Hematopoietic multipotent progenitor cell treated with erythropoietin and hydrocortisone succinate and interleukin-3 and kit ligand, for 6 days (in vitro differentiated cells): ENCODE measurements around the gene LPCAT1.
"Not testable (repeated sequence)": the region's sequence is repeated elsewhere in the genome, so short reads cannot be mapped to it uniquely, and the experiment has no call there.

ENCODE experiments used
- DNase-seq: peaks from one replicate; pipeline ENCODE4 v3.0.0-alpha.2; 2015

LPCAT1 gene

GRCh38 chr5:1540831-1541701 is 17.3 kb upstream of the LPCAT1 start:
- DNase-seq, result no peak

GRCh38 chr5:1540166-1540565 is 16.4 kb upstream of the LPCAT1 start:
- no peak for DNase-seq

- DNase-seq, result not testable (repeated sequence)
Observed at GRCh38 chr5:1539393-1540161, 15.8 kb upstream of the LPCAT1 start.

GRCh38 chr5:1538741-1539392 is 15.1 kb upstream of the LPCAT1 start:
- no peak for DNase-seq

GRCh38 chr5:1538276-1538675 is 14.5 kb upstream of the LPCAT1 start:
- no peak for DNase-seq

- no peak for DNase-seq
Observed at GRCh38 chr5:1537603-1538154, 13.9 kb upstream of the LPCAT1 start.

- DNase-seq, result no peak
Observed at GRCh38 chr5:1536871-1537602, 13.3 kb upstream of the LPCAT1 start.

GRCh38 chr5:1536322-1536845 is 12.6 kb upstream of the LPCAT1 start:
- no peak for DNase-seq

GRCh38 chr5:1535646-1536045 is 11.9 kb upstream of the LPCAT1 start:
- DNase-seq, result no peak

- no peak for DNase-seq
Observed at GRCh38 chr5:1532384-1532783, 8.6 kb upstream of the LPCAT1 start.

- DNase-seq, result no peak
Observed at GRCh38 chr5:1529498-1529897, 5.7 kb upstream of the LPCAT1 start.

- no peak for DNase-seq
Observed at GRCh38 chr5:1527533-1528205, 3.9 kb upstream of the LPCAT1 start.

GRCh38 chr5:1526681-1527131 is 2.9 kb upstream of the LPCAT1 start:
- no peak for DNase-seq

GRCh38 chr5:1526190-1526631 is 2.5 kb upstream of the LPCAT1 start:
- no peak for DNase-seq

GRCh38 chr5:1525624-1526189 is 1.9 kb upstream of the LPCAT1 start:
- DNase-seq, result no peak

- no peak for DNase-seq
Observed at GRCh38 chr5:1524799-1525623, 1.3 kb upstream of the LPCAT1 start.

- DNase-seq, result no peak
Observed at GRCh38 chr5:1524481-1524798, 680 bp upstream of the LPCAT1 start.

GRCh38 chr5:1523480-1523792 is 324 bp downstream of the LPCAT1 start:
- DNase-seq, result no peak

GRCh38 chr5:1522601-1523479 is 920 bp downstream of the LPCAT1 start:
- no peak for DNase-seq
